Measurements from ENCODE around the gene FTH1.

GRCh38 chr11:61959114-61959513 lies 8.3 kb downstream of the FTH1 start:
- TF ChIP-seq POLR2AphosphoS5 (IDR thresholded peaks at IDR 0.05), result no peak
- no peak for TF ChIP-seq CTCF (IDR thresholded peaks at IDR 0.05 in 8 of 11, conservative IDR thresholded peaks at IDR 0.05 in 3 of 11)
- TF ChIP-seq POLR2A (IDR thresholded peaks at IDR 0.05), result no peak
